ENCODE results near the gene DDX51.

- TF ChIP-seq CTCF (IDR thresholded peaks at IDR 0.05; ENCODE audit: poor library complexity) = peak; percentile 97
- TF ChIP-seq EZH2 (IDR thresholded peaks at IDR 0.05; ENCODE audit: borderline replicate concordance) = no peak
These were observed 9.6 kb upstream of the DDX51 start for GRCh38 chr12:132153501-132154340.

Data from hepatocyte (in vitro differentiated cells).